Measurements from ENCODE around the gene OSBPL7. TPM values are rescaled to one million over a fixed set of nuclear protein-coding genes. Genes with fewer than 3 reads are reported as not detected.

OSBPL7 gene
- total RNA-seq, 1 donor from 2014 or later: 32.1 TPM

GRCh38 chr17:47847341-47848197 is 26.0 kb upstream of the OSBPL7 start:
- DNase-seq (ENCODE audit: low read depth): no peak

- DNase-seq (ENCODE audit: low read depth): no peak
These were observed 25.2 kb upstream of the OSBPL7 start for GRCh38 chr17:47846716-47847340.

GRCh38 chr17:47845716-47846075 is 24.1 kb upstream of the OSBPL7 start:
- DNase-seq (ENCODE audit: low read depth): no peak

GRCh38 chr17:47844814-47845715 is 23.5 kb upstream of the OSBPL7 start:
- no peak for DNase-seq (ENCODE audit: low read depth)

GRCh38 chr17:47844227-47844626 is 22.6 kb upstream of the OSBPL7 start:
- no peak for DNase-seq (ENCODE audit: low read depth)

- no peak for DNase-seq (ENCODE audit: low read depth)
These were observed 21.8 kb upstream of the OSBPL7 start for GRCh38 chr17:47843391-47843730.

- DNase-seq (ENCODE audit: low read depth): no peak
These were observed 20.1 kb upstream of the OSBPL7 start for GRCh38 chr17:47841488-47842291.

- peak; percentile 91 for DNase-seq (ENCODE audit: low read depth)
These were observed 19.3 kb upstream of the OSBPL7 start, which contains the start of gene SCRN2 for GRCh38 chr17:47840742-47841487. TSS of gene SCRN2 (minus strand) at chr17:47841273. CDS start at chr17:47840843, 430 bp downstream.

- peak; percentile 10 for DNase-seq (ENCODE audit: low read depth)
These were observed 18.6 kb upstream of the OSBPL7 start for GRCh38 chr17:47840001-47840741.

GRCh38 chr17:47839071-47839470 is 17.5 kb upstream of the OSBPL7 start:
- DNase-seq (ENCODE audit: low read depth): no peak

- DNase-seq (ENCODE audit: low read depth): no peak
These were observed 17.0 kb upstream of the OSBPL7 start for GRCh38 chr17:47838636-47839035.

- DNase-seq (ENCODE audit: low read depth): peak; percentile 97
These were observed 15.9 kb upstream of the OSBPL7 start for GRCh38 chr17:47837401-47838039.

GRCh38 chr17:47836601-47837000 is 15.0 kb upstream of the OSBPL7 start:
- no peak for DNase-seq (ENCODE audit: low read depth)

GRCh38 chr17:47834756-47835155 is 13.2 kb upstream of the OSBPL7 start:
- DNase-seq (ENCODE audit: low read depth): no peak

GRCh38 chr17:47831934-47832327 is 10.3 kb upstream of the OSBPL7 start:
- DNase-seq (ENCODE audit: low read depth): no peak

- DNase-seq (ENCODE audit: low read depth): peak; percentile 95
These were observed 9.7 kb upstream of the OSBPL7 start, which contains the start of the genes LRRC46 and MRPL10 for GRCh38 chr17:47831003-47831933. TSS of gene LRRC46 (plus strand) at chr17:47831670. CDS start at chr17:47831990, 320 bp downstream. TSS of gene MRPL10 (minus strand) at chr17:47831541. CDS start at chr17:47831511, 30 bp downstream.

GRCh38 chr17:47830396-47831002 is 8.9 kb upstream of the OSBPL7 start:
- DNase-seq (ENCODE audit: low read depth): no peak

Data from myocyte (in vitro differentiated cells).